H1 (cell line): ENCODE measurements around the gene LY9. TPM values are rescaled to one million over a fixed set of nuclear protein-coding genes. Genes with fewer than 3 reads are reported as not detected.

ENCODE experiments used
- CTCF ChIA-PET: fragments of 300-600 bp; sonication (Branson Sonifier 250); formaldehyde crosslinking; loops from one replicate; lab custom pipeline; 2021; ENCODE audit not compliant: partially characterized antibody; lab: Charles Lee
- POLR2A ChIA-PET: fragments of 300-600 bp; sonication (Branson Sonifier 250); formaldehyde crosslinking; loops from one replicate; lab custom pipeline; 2021; ENCODE audit warnings: inconsistent platforms; ENCODE audit not compliant: partially characterized antibody; lab: Charles Lee
- DNase-seq, 2 experiments: peaks; one replicate each; pipeline versions ENCODE4 v3.0.0 to v3.0.0-alpha.2; 2010 to 2022; ENCODE audit warnings: low spot score in 2 of 2, low read depth in 1 of 2, mixed read lengths in 1 of 2
- FAIRE-seq: peaks from 2 replicates; lab custom pipeline; 2011; peaks lifted over from hg19 to GRCh38; lab: Jason Lieb, UNC
- H2AFZ ChIP-seq: 2 replicates; pipeline ENCODE4 v1.8.1; 2012; ENCODE audit warnings: low read length, inconsistent platforms
- H2AK5ac ChIP-seq: 2 replicates; pipeline ENCODE4 v1.6.1; 2013; ENCODE audit warnings: low read depth, low read length
- H2BK120ac ChIP-seq: replicated peaks from 2 replicates; pipeline ENCODE3; 2013; ENCODE audit warnings: low read depth, low read length, inconsistent platforms
- H2BK12ac ChIP-seq: 2 replicates; pipeline ENCODE4 v1.6.1; 2013; ENCODE audit warnings: low read depth, low read length
- H2BK15ac ChIP-seq: 2 replicates; pipeline ENCODE4 v1.6.1; 2013; ENCODE audit warnings: low read length
- H2BK20ac ChIP-seq: 2 replicates; pipeline ENCODE4 v1.6.1; 2013; ENCODE audit warnings: low read length
- H2BK5ac ChIP-seq: 2 replicates; pipeline ENCODE4 v1.6.1; 2013; ENCODE audit warnings: low read depth, low read length
- H3K14ac ChIP-seq: 2 replicates; pipeline ENCODE4 v1.6.1; 2013; ENCODE audit warnings: inconsistent platforms; ENCODE audit not compliant: insufficient read length
- H3K18ac ChIP-seq: 2 replicates; pipeline ENCODE4 v1.6.1; 2013; ENCODE audit warnings: low read length; ENCODE audit errors: extremely low read depth
- H3K23ac ChIP-seq: 2 replicates; pipeline ENCODE4 v1.6.1; 2013; ENCODE audit warnings: inconsistent platforms; ENCODE audit not compliant: insufficient read length
- H3K23me2 ChIP-seq: 2 replicates; pipeline ENCODE4 v1.6.1; 2013; ENCODE audit warnings: low read depth, low read length
- H3K27ac ChIP-seq: 2 replicates; pipeline ENCODE4 v1.6.1; 2011; ENCODE audit warnings: low read depth, low read length, inconsistent platforms
- H3K27me3 ChIP-seq, 4 experiments: replicated peaks in 1 of 4; 1 replicate in 1 of 4; 2 replicates in 3 of 4; pipeline versions ENCODE4 v1.6.1 to v1.8.1; 2011 to 2013; ENCODE audit warnings: low read length in 3 of 4, mild to moderate bottlenecking in 3 of 4, inconsistent platforms in 2 of 4, mixed read lengths in 2 of 4, moderate library complexity in 1 of 4; ENCODE audit not compliant: control insufficient read depth in 3 of 4, insufficient read depth in 3 of 4; ENCODE audit errors: extremely low read depth in 1 of 4
- H3K36me3 ChIP-seq, 4 experiments: 2 replicates each; pipeline versions ENCODE4 v1.6.1 to v1.8.1; 2011 to 2013; ENCODE audit warnings: mild to moderate bottlenecking in 4 of 4, low read length in 3 of 4, moderate library complexity in 2 of 4, control low read depth in 1 of 4, inconsistent platforms in 1 of 4; ENCODE audit not compliant: insufficient read depth in 4 of 4, control insufficient read depth in 2 of 4
- H3K4ac ChIP-seq: replicated peaks from 2 replicates; pipeline ENCODE3; 2013; ENCODE audit warnings: low read length, low read depth, mixed read lengths, inconsistent platforms; ENCODE audit not compliant: insufficient read length
- H3K4me1 ChIP-seq, 4 experiments: replicated peaks in 1 of 4; 1 replicate in 1 of 4; 2 replicates in 3 of 4; pipeline versions ENCODE4 v1.6.1 to v1.8.1; 2011 to 2013; ENCODE audit warnings: low read length in 3 of 4, inconsistent platforms in 2 of 4, mixed read lengths in 1 of 4; ENCODE audit not compliant: insufficient read depth in 4 of 4, control insufficient read depth in 3 of 4
- H3K4me2 ChIP-seq, 2 experiments: 2 replicates each; pipeline versions ENCODE4 v1.6.1 to v1.8.1; 2011 to 2013; ENCODE audit warnings: low read depth in 2 of 2, low read length in 2 of 2, control low read depth in 1 of 2, inconsistent platforms in 1 of 2, mild to moderate bottlenecking in 1 of 2; ENCODE audit not compliant: insufficient read depth in 1 of 2
- H3K4me3 ChIP-seq, 4 experiments: fragments of 200-600, 300-600 bp in 1 of 4; sonication (generic), shearing (Covaris generic), sonication (Bioruptor Twin) in 1 of 4; 2 replicates each; pipeline versions ENCODE4 v1.5.1 to v1.8.1; 2011 to 2016; ENCODE audit warnings: low read length in 4 of 4, low read depth in 3 of 4, control low read depth in 2 of 4, inconsistent platforms in 2 of 4, mild to moderate bottlenecking in 2 of 4, mixed read lengths in 1 of 4, moderate library complexity in 1 of 4; ENCODE audit not compliant: insufficient read depth in 2 of 4; ENCODE audit errors: extremely low read depth in 1 of 4
- H3K56ac ChIP-seq: replicated peaks from 2 replicates; pipeline ENCODE3; 2013; ENCODE audit warnings: low read depth, mild to moderate bottlenecking, mixed read lengths, low read length, inconsistent platforms; ENCODE audit not compliant: insufficient read length
- H3K79me1 ChIP-seq: 2 replicates; pipeline ENCODE4 v1.6.1; 2013; ENCODE audit warnings: low read depth, low read length, control low read depth
- H3K79me2 ChIP-seq, 2 experiments: 2 replicates each; pipeline versions ENCODE4 v1.6.1 to v1.8.1; 2012 to 2013; ENCODE audit warnings: low read length in 2 of 2, mild to moderate bottlenecking in 2 of 2, inconsistent platforms in 1 of 2; ENCODE audit not compliant: insufficient read depth in 2 of 2, control insufficient read depth in 1 of 2
- H3K9ac ChIP-seq, 4 experiments: replicated peaks in 1 of 4; 1 replicate in 1 of 4; 2 replicates in 3 of 4; pipeline versions ENCODE4 v1.6.1 to v1.8.1; 2011 to 2013; ENCODE audit warnings: low read depth in 3 of 4, low read length in 3 of 4, control low read depth in 2 of 4, mild to moderate bottlenecking in 2 of 4, moderate library complexity in 2 of 4, inconsistent platforms in 1 of 4; ENCODE audit errors: extremely low read depth in 1 of 4
- H3K9me3 ChIP-seq, 2 experiments: 2 replicates each; pipeline versions ENCODE4 v1.6.1 to v1.8.1; 2012 to 2013; ENCODE audit warnings: mild to moderate bottlenecking in 2 of 2, moderate library complexity in 2 of 2, control low read depth in 1 of 2, inconsistent platforms in 1 of 2, low read depth in 1 of 2, low read length in 1 of 2, mixed read lengths in 1 of 2; ENCODE audit not compliant: insufficient read depth in 2 of 2
- H4K20me1 ChIP-seq, 2 experiments: replicated peaks in 1 of 2; 2 replicates each; pipeline versions ENCODE3 to v1.8.1; 2011 to 2013; ENCODE audit warnings: inconsistent platforms in 2 of 2, low read length in 2 of 2, mild to moderate bottlenecking in 1 of 2; ENCODE audit not compliant: insufficient read depth in 2 of 2, control insufficient read depth in 1 of 2
- H4K5ac ChIP-seq: 2 replicates; pipeline ENCODE4 v1.6.1; 2013; ENCODE audit warnings: low read length, low read depth, mixed read lengths, inconsistent platforms; ENCODE audit not compliant: insufficient read length
- H4K8ac ChIP-seq: 2 replicates; pipeline ENCODE4 v1.8.0; 2013; ENCODE audit warnings: mild to moderate bottlenecking, moderate library complexity, low read length, inconsistent platforms; ENCODE audit not compliant: insufficient read depth; ENCODE audit errors: extremely low read depth
- H4K91ac ChIP-seq: replicated peaks from 2 replicates; pipeline ENCODE3; 2013; ENCODE audit warnings: low read length, mixed read lengths, inconsistent platforms; ENCODE audit not compliant: insufficient read length
- CHD2 ChIP-seq: IDR thresholded peaks from 2 replicates; pipeline ENCODE4 v1.6.1; 2012; ENCODE audit warnings: low read length, improper control_type of control experiment
- WGBS, 2 experiments: shearing (Covaris generic) in 1 of 2; methylation state at CpG; one replicate each; pipeline versions ENCODE4 v1.1.6 to v1.1.7; 2013 to 2015; ENCODE audit warnings: low lambda C conversion rate in 2 of 2, mixed read lengths in 2 of 2, inconsistent platforms in 1 of 2, low coverage in 1 of 2, missing lambda C conversion rate in 1 of 2; ENCODE audit not compliant: insufficient replicate concordance in 2 of 2, insufficient coverage in 1 of 2, insufficient read length in 1 of 2; ENCODE audit errors: extremely low coverage in 1 of 2, missing lambda C conversion rate in 1 of 2; 5-methylcytosine and 5-hydroxymethylcytosine counted together
- polyA plus RNA-seq, 7 experiments: library from polyadenylated mRNA; depleted of rRNA in 3 of 7; stranded (reverse) in 5 of 7; unstranded in 2 of 7; fragments of >200 nt in 5 of 7; fragments of 200-250 nt in 2 of 7; gene quantifications; 1 replicate in 5 of 7; 2 replicates in 1 of 7; 4 replicates in 1 of 7; pipeline versions ENCODE4 v1.2.1 to v1.2.3, GENCODE V29; 2011 to 2013; ENCODE audit warnings: missing spikeins in 2 of 7, mixed read lengths in 2 of 7
- total RNA-seq: library from RNA; stranded (reverse); fragmentation: NEBNext Ultra II Directional; extraction: Animal tissue kit (Norgen Biotek cat#: 25700); gene quantifications from 2 replicates; pipeline ENCODE4 v1.2.1, GENCODE V29; 2021
- TF ChIP-seq, protein P1 (sequence below), 3 experiments: IDR thresholded peaks; 1 replicate in 2 of 3; 2 replicates in 1 of 3; pipeline versions ENCODE4 v1.5.1 to v1.6.1; 2011; ENCODE audit warnings: low read length in 3 of 3, mild to moderate bottlenecking in 3 of 3, inconsistent platforms in 2 of 3, low read depth in 1 of 3, moderate library complexity in 1 of 3; ENCODE audit not compliant: insufficient read depth in 1 of 3; ENCODE audit errors: control extremely low read depth in 1 of 3

The LY9 gene
- total and polyA plus RNA-seq, 2 of the 8 experiments (the other 6 are each of a cell fraction or from before 2014, with no cell fraction given), result not detected

GRCh38 chr1:160807738-160808137 is 11.8 kb downstream of the LY9 start:
- no peak overlapping the region for H2BK120ac ChIP-seq
- no peaks in the 10 kb centered on the region for H3K79me1 ChIP-seq
- no peak for DNase-seq
- no peak overlapping the region for H4K8ac ChIP-seq
- TF ChIP-seq, protein P1, sequence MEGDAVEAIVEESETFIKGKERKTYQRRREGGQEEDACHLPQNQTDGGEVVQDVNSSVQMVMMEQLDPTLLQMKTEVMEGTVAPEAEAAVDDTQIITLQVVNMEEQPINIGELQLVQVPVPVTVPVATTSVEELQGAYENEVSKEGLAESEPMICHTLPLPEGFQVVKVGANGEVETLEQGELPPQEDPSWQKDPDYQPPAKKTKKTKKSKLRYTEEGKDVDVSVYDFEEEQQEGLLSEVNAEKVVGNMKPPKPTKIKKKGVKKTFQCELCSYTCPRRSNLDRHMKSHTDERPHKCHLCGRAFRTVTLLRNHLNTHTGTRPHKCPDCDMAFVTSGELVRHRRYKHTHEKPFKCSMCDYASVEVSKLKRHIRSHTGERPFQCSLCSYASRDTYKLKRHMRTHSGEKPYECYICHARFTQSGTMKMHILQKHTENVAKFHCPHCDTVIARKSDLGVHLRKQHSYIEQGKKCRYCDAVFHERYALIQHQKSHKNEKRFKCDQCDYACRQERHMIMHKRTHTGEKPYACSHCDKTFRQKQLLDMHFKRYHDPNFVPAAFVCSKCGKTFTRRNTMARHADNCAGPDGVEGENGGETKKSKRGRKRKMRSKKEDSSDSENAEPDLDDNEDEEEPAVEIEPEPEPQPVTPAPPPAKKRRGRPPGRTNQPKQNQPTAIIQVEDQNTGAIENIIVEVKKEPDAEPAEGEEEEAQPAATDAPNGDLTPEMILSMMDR (IDR thresholded peaks at IDR 0.05; ENCODE audit: control extremely low read depth in 1 of 3, insufficient read depth in 1 of 3, low read depth in 1 of 3, low read length in 3 of 3), result peak in 2 of 3 experiments; percentile 14 to 17; a peak in 2 of 4 replicates
- no peak for TF ChIP-seq CHD2
- H3K4me3 ChIP-seq, result no peak overlapping the region
- ChIA-PET POLR2A (interaction anchor here (0.9 kb wide), 1 partner anchor 11 kb away, joined by 4 read pairs; no protein-coding TSS in a partner anchor), CTCF (interaction anchor here (0.8 to 2.7 kb wide), 14 partner anchors 9 to 127 kb away, joined by 3 to 16 read pairs (median 4); partner anchors contain the start of gene LY9)
- 93% methylated on average over 2 of the region's 2 CpGs; no CpG with 5 or more reads in 1 of the 2 experiments for WGBS, 2 experiments
- H3K4ac ChIP-seq, result no peak overlapping the region
- H3K56ac ChIP-seq, result no peak overlapping the region
- H2BK20ac ChIP-seq, result no peak overlapping the region
- H3K18ac ChIP-seq, result no peak overlapping the region; the same call in 1 of the 2 replicates
- no peaks in the 10 kb centered on the region for H3K79me2 ChIP-seq
- H3K9me3 ChIP-seq, result no peaks in the 10 kb centered on the region
- no peak overlapping the region for H3K27ac ChIP-seq
- H2BK12ac ChIP-seq, result no peak overlapping the region
- no peak overlapping the region for H3K23ac ChIP-seq
- no peak overlapping the region for H4K5ac ChIP-seq
- peak overlapping the region; percentile 34; the same call in 1 of the 2 replicates for H2BK15ac ChIP-seq
- H3K23me2 ChIP-seq, result no peaks in the 10 kb centered on the region
- H4K91ac ChIP-seq, result no peak overlapping the region
- H3K4me1 ChIP-seq, result peaks cover 0 to 7% (median 2%) of the 10 kb centered on the region in 4 experiments; a peak in 3 of 7 replicates
- no peak overlapping the region for H2AK5ac ChIP-seq
- H3K27me3 ChIP-seq, result no peaks in the 10 kb centered on the region
- FAIRE-seq, result no peak
- 0 out of 2 replicates have a peak overlapping the region, but pooled peaks have one; percentile 12 for H2BK5ac ChIP-seq
- H4K20me1 ChIP-seq, result no peaks in the 10 kb centered on the region
- H3K4me2 ChIP-seq, result no peak overlapping the region
- no peaks in the 10 kb centered on the region for H3K36me3 ChIP-seq
- 0 out of 2 replicates have a peak overlapping the region, but pooled peaks have one; percentile 35 for H2AFZ ChIP-seq
- no peak overlapping the region for H3K9ac ChIP-seq
- no peak overlapping the region for H3K14ac ChIP-seq
